Left kidney (tissue), 2 donors: ENCODE results near the gene ICAM5. TPM values are rescaled to one million over a fixed set of nuclear protein-coding genes. Genes with fewer than 3 reads are reported as not detected.

Experiments used
- DNase-seq: peaks from one replicate; pipeline ENCODE4 v3.0.0-alpha.2; 2013
- polyA plus RNA-seq: library from polyadenylated mRNA; unstranded; fragments of 120-200 nt; gene quantifications from one replicate; pipeline ENCODE4 v1.2.1, GENCODE V29; 2013; ENCODE audit not compliant: insufficient read length

The ICAM5 gene
- polyA plus RNA-seq, 1 donor: 0.08 TPM

DNA sequence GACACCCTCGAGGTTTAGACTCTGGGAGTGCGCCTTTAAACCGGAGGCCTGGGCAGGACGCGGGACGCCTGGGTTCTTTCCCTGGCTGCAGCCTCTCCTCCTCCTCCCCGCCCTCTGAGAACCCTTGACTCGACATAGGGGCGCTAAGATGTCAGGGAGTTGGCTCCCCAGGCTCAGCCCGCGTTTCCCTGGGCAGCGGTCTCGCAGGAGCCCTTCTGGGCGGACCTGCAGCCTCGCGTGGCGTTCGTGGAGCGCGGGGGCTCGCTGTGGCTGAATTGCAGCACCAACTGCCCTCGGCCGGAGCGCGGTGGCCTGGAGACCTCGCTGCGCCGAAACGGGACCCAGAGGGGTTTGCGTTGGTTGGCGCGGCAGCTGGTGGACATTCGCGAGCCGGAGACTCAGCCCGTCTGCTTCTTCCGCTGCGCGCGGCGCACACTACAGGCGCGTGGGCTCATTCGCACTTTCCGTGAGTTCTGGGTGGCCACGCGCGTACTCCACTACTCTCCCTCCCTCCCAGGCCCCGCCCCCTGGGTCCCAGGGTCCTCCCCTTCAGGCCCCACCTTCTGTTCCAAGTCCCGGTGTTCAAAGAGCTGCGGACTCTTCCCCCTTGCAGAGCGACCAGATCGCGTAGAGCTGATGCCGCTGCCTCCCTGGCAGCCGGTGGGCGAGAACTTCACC, 1.3 kb downstream of the ICAM5 start:
- no peak for DNase-seq

DNA sequence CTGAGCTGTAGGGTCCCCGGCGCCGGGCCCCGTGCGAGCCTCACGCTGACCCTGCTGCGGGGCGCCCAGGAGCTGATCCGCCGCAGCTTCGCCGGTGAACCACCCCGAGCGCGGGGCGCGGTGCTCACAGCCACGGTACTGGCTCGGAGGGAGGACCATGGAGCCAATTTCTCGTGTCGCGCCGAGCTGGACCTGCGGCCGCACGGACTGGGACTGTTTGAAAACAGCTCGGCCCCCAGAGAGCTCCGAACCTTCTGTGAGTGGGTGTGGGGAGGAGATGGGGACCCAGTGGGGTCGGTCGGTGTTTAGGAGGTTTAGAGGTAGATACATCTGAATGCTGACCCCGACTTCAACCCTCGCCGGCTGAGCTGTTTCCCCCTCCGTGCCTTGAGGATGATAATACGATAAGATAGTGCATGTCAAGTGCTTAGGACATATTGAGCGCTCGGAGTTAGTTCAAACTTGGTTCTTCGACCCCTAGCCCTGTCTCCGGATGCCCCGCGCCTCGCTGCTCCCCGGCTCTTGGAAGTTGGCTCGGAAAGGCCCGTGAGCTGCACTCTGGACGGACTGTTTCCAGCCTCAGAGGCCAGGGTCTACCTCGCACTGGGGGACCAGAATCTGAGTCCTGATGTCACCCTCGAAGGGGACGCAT, 1.9 kb downstream of the ICAM5 start:
- DNase-seq: no peak

DNA sequence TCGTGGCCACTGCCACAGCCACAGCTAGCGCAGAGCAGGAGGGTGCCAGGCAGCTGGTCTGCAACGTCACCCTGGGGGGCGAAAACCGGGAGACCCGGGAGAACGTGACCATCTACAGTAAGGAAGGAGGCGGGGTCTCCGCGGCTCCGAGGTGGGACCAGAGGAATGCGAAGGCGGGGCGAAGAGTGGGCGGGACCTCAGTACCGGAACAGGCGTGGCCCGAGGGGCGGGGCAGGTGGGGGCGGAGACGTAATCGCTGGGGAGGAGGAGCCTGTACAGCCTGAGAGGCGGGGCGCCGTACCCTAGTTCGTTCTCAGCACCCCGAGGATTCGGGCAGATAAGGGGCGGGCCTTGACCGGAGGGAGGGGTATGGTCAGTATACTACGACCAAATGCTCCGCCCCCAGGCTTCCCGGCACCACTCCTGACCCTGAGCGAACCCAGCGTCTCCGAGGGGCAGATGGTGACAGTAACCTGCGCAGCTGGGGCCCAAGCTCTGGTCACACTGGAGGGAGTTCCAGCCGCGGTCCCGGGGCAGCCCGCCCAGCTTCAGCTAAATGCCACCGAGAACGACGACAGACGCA, 2.5 kb downstream of the ICAM5 start:
- no peak for DNase-seq

DNA sequence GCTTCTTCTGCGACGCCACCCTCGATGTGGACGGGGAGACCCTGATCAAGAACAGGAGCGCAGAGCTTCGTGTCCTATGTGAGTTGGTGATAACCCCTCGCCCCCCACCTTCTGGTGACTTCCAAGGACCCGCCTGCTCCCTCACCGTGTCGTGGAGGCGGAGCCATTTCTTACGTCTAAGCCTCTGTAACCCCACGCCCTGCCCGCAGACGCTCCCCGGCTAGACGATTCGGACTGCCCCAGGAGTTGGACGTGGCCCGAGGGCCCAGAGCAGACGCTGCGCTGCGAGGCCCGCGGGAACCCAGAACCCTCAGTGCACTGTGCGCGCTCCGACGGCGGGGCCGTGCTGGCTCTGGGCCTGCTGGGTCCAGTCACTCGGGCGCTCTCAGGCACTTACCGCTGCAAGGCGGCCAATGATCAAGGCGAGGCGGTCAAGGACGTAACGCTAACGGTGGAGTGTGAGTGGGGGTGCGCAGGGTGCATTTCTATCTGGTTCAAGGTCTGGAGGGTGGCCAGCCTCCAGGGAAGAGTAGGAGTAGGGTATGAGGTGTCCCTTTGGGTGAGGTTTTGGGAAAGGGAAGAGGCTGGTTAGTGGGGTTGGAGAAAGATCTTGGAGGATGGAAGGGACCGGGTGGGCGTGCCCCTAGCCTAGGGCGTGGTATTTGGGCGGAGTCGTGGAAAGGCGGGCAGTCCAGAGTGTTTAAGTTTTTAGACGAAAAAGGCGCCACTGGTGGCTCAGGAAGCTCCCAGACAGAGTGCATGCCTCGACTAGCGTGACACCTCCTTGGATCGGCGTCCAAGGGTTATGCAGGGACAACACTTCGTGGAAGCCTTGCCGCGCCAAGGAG, 3.3 kb downstream of the ICAM5 start:
- DNase-seq: no peak

DNA sequence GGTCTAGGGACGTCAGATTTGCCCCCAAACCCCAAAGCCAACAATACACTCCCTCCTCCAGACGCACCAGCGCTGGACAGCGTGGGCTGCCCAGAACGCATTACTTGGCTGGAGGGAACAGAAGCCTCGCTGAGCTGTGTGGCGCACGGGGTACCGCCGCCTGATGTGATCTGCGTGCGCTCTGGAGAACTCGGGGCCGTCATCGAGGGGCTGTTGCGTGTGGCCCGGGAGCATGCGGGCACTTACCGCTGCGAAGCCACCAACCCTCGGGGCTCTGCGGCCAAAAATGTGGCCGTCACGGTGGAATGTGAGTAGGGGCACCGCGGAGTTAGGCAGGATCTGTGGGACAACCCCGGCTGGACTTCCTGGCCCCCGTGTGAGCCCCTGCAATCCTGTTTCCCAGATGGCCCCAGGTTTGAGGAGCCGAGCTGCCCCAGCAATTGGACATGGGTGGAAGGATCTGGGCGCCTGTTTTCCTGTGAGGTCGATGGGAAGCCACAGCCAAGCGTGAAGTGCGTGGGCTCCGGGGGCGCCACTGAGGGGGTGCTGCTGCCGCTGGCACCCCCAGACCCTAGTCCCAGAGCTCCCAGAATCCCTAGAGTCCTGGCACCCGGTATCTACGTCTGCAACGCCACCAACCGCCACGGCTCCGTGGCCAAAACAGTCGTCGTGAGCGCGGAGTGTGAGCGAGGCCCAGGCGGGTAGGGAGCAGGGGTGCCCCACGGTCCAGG, 4.0 kb downstream of the ICAM5 start:
- no peak for DNase-seq

DNA sequence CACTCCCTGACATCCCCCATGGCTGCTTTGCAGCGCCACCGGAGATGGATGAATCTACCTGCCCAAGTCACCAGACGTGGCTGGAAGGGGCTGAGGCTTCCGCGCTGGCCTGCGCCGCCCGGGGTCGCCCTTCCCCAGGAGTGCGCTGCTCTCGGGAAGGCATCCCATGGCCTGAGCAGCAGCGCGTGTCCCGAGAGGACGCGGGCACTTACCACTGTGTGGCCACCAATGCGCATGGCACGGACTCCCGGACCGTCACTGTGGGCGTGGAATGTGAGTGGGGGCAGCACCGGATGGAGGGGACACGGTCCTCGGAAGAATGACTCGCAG, 4.6 kb downstream of the ICAM5 start:
- DNase-seq: no peak

DNA sequence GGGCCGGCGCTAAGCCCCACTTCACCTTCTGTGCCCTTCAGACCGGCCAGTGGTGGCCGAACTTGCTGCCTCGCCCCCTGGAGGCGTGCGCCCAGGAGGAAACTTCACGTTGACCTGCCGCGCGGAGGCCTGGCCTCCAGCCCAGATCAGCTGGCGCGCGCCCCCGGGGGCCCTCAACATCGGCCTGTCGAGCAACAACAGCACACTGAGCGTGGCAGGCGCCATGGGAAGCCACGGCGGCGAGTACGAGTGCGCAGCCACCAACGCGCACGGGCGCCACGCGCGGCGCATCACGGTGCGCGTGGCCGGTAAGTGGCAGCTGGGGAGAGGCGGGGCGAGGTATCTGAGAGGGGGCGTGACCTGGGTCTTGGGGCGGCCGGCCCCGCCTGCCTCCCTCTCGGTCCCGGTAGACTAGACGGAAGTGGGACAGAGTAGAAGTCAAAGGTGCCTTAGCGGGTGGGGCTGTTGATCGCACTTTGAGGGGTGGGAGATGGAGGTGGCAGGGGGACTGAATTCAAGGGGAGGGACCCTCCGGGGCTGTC, 5.6 kb downstream of the ICAM5 start:
- no peak for DNase-seq

DNA sequence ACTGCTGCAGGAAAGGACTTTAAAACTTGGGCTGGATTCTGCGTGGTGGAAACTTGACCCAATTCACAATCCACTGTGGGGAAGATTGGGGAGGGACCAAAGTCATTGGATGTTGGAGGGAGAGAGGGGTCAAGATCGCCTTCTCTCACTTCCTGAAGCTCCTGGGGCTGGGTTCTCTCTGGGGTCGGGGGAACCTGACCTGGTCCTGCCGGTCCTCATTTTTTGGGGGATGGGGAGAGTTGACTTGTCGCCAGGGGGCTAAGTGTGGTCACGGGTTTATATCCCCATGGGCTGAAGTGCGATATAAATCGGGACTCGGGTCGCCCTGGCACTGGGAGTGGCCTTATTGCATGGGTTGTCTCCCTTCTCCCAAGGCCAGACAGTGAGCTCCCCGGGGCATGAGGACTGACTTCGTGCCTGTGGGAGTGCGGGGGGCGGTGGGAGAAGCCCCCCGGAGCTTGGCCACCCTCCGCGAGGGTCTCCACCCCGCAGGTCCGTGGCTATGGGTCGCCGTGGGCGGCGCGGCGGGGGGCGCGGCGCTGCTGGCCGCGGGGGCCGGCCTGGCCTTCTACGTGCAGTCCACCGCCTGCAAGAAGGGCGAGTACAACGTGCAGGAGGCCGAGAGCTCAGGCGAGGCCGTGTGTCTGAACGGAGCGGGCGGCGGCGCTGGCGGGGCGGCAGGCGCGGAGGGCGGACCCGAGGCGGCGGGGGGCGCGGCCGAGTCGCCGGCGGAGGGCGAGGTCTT, 6.3 kb downstream of the ICAM5 start:
- no peak for DNase-seq

DNA sequence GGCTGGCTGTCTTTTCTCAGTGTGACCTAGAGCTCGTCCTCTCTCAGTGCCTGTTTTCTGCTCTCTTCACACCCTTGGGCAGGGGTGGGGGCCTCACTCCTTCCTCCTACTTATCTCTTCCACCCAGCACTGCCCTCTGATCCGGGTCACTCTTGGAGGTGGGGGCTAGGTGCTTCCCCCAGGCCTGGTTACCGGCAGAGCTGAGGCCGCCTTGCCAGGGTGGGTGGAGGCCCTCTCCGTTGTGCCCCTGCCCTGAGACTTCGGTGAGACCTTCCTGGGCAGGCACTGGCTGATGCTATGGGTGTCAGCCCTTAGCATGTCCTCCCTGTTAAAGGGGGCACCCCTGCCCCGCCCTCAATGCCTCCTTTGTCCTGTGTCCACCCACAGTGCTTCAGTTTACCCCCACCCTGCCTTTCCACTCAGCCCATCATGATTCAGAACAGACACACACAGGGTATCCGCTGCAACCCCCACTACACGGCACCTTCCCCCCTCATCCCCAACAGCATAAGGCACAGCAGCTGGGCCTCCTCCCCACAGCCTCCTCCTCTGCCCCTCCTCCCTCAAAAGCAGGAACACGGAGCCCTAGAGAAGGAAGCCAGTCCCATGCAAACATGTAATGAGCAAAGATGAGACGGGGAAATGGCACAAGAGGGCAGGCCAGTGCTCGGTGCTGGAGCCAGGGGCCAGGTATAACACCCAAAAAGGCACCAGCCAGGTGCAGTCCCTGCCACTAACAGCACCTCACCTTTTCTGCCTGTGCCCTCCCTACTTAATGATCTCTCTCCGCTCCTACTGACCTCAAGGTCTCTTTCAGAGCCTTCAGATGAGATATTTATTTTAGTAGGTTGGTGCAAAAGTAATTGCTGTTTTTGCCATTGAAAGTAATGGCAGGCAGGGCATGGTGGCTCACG, 10.1 kb downstream of the ICAM5 start:
- no peak for DNase-seq

DNA sequence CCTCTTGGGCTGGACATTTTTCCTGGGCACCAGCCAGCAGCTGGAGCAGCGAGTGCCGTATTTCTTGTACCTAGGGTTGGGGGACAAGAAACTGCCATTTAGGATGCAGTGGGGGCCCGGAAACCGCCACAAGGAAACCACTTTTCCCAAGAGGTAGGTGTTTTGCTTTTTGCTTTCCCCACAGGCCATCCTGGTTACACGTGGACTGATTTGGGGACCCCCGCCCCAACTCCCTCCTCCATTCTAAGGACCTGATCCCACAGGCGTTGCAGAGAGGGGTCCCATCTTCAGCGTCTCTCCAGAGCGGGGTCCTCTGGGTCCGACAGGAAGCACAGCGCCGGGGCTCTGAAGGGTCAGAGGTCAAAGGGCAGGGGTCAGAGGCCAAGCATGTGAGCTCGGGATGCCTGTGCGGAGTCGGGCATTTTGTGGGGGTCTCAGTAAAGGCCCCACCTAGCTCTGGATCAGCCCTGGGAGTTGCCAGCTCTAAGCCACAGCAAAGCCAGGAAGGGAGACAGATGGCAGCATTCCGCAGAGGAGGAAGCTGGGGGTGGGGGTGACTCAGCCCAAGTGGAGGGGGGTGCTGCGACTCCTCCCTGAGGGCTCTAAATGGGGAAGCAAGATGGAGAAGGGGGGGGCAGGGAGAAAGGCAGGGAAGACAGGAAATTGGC, 15.5 kb downstream of the ICAM5 start:
- no peak for DNase-seq

DNA sequence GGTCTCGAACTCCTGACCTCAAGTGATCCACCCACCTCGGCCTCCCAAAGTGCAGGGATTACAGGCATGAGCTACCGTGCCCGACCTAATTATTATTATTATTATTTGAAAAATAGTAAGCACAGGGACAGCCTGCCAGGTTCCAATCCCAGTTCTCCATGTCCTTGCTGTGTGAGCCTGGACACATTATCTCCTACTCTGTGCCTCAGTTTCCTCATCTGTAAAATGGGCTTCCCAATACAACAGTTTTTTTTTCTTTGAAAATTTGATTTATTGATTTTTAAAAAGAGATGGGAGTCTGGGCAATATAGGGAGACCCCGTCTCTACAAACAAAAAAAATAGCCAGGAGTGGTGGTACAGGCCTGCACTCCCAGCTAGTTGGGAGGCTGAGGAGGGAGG, 16.6 kb downstream of the ICAM5 start:
- no peak for DNase-seq

DNA sequence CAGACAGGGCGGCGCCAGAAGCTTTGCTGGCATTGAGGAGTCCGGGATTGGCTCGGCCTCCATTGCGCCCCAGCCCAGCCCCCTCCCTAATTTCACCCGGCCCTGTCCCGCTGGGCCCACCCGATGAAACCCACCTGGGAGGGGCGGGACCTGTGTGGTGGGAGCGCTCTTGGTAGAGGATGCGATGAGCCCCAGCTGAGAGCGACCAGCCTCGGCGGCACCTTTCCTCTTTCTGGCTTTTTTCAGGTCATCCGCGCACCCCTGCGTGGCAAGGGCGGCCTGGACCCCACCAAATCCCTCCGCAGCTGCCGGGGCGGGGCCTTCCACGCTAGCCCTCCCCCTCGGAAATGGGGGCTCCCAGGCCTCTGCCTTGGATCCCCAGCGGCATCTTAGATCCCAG, 19.7 kb downstream of the ICAM5 start, which contains the start of gene ZGLP1:
Gene ZGLP1, minus strand, starts transcription at position 393 of the 400 bp plus-strand sequence.
- no peak for DNase-seq

DNA sequence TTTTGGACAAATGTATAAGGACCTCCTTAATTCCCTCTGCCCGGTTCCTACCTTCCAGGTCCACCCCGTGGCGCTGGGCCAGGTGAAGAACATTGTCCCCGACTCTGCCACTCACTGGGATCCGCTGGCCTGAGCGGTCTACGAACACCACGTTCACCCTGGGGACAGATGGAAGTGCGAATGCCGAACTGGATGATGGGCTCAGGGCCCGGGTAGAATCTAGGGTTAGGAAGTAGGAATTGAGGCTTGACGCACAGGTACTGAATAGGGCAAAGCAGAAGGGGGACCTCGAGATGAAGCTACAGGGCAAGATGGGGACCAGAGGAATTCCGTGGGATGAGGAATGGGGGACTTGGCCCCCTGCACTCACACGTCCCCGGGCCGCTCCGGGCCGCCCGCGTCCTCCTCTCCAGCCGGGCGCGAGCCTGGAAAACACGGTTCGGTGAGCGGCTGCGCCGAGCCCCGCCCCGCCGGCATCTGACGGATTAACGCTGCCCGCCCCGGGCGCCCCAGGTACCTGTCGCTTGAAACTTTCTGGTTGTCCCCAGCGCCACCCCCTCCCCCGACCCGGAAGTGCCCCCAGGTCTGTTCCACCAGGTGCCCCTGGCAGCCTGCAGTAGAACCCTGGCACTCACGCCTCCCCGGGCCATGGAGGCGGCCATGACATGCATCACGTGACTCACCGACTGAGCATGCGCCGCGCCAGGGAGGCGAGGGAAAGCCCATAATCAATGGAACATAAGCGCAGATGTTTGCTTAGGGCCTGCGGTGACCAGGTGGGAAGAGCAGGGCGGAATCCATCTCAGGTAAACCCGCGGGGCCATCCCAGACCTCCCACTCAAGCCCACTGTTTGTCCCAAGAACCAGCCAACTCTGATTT, 25.8 kb downstream of the ICAM5 start, which contains the start of gene FDX2:
Gene FDX2, minus strand, starts transcription at position 681 of the 880 bp plus-strand sequence. Its CDS starts 19 bp downstream, at position 662.
- DNase-seq: peak; percentile 76

DNA sequence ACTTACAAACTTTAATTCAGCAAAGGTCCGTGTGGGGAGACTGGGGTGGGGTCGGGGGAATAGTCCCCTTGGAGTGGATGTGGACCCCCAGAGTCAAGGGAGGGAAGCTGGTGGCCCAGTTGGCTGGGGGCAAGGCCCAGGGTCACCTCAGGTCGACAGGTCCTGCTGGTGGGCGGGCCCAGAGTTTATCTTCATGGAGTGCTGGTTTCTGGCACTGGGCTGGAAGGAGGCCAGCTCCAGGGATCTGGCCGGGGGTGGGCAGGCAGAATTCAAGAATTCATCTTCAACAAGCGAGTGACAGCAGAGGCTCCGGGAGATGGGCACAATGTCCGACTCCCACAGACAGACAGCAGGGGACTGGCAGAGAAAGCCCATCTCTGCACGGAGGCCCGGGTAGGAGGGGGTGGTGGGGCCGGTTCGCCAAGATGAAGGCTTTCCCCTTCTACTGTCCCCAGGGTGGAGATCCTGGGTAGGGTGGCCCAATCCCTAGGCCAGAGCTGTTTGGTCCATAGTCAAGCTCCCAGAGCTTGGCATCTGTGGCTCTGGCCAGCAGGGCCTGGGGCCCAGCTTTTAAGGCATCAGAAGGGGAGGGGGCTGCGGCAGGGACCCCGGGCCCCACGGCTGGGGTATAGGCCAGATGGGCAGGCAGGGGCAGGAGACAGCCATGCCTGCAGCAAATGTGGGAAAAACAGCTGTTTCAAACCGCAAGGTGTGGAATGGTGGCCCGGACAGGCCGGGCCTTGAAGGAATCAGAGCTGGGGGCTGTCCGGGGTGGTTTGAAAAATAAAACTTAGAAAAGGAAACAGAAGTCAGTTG, 26.7 kb downstream of the ICAM5 start:
- no peak for DNase-seq

DNA sequence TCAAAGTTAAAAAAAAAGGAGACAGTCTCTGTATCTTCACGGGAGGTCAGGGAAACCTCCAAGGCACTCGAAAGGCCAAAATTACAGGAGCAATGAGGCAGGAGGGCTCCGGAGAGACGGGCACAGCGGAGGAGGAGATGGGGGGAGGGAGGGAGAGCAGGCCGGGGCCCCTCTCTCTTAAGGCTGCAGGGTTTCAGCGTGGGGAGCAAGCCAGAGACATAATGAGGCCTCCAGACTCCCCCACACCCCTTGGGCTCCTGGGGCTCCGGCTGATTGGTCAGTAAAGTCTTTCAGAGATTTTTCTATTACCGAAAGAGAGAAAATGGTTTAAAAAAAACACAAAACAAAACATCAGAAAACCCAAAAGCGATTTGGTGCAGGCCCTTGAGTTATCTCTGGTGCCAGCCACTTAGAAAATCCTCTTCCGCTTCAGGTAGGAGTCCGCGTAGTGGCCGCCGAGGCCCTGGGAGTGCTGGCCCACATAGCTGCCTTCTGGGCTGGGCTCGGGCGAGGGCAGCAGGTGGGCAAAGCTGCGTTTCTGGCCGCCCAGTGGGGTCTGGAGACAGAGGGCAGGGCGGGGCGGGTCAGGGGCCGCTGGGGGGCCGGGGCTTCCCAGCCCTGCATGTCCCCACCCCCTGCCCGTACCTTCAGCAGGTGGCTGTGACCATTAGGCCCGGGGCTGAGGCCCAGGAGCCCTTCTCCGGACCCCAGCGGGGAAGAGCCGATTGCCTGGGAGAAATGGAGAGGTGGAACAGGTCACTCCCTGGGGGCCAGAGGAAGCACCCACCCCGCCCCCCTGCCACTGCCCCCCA, 27.5 kb downstream of the ICAM5 start:
- DNase-seq: no peak

DNA sequence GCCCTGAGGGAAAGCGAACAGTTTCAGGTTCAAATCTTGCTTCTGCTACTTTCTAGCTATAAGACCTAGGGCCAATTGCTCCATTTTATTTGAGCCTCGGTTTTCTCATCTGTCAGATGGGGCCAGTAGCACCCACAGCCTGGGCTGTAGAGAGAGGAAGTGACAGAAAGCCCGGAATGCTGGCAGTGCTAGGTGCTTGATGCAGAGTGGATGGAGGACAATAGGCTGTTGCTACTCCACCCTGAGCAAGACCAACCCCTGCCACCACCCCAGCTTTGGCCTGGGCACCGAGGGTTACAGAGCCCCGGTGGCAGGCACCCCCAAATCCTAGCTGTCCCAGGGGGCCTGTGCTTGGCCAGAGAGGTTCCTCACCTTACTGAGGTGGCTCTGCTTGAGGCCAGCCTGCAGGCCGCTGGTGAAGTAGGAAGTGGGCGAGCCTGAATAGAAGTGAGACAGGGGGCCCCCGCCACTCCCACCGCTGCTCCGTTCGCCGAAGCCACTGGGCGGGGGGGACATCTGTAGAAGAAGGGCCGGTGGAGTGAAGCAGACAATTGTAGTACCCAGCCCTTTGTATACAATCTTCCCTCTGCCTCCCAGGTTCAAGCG, 28.2 kb downstream of the ICAM5 start:
- no peak for DNase-seq
